GM18499 (cell line): Measurements from ENCODE around the gene LRRC56.

ENCODE experiments used
- ATAC-seq: cut with Tn5 transposase; IDR thresholded peaks from one replicate; pipeline ENCODE4 v1.9.1; 2021; ENCODE audit warnings: moderate number of reproducible peaks; ENCODE audit not compliant: insufficient read depth, unreplicated experiment

LRRC56 gene

GRCh38 chr11:537622-538430, 499 bp downstream of the LRRC56 start:
- ATAC-seq = no peak

- no peak for ATAC-seq
Measured at GRCh38 chr11:538431-539051, 1.2 kb downstream of the LRRC56 start.

- ATAC-seq = no peak
Measured at GRCh38 chr11:539971-540481, 2.7 kb downstream of the LRRC56 start.

DNA sequence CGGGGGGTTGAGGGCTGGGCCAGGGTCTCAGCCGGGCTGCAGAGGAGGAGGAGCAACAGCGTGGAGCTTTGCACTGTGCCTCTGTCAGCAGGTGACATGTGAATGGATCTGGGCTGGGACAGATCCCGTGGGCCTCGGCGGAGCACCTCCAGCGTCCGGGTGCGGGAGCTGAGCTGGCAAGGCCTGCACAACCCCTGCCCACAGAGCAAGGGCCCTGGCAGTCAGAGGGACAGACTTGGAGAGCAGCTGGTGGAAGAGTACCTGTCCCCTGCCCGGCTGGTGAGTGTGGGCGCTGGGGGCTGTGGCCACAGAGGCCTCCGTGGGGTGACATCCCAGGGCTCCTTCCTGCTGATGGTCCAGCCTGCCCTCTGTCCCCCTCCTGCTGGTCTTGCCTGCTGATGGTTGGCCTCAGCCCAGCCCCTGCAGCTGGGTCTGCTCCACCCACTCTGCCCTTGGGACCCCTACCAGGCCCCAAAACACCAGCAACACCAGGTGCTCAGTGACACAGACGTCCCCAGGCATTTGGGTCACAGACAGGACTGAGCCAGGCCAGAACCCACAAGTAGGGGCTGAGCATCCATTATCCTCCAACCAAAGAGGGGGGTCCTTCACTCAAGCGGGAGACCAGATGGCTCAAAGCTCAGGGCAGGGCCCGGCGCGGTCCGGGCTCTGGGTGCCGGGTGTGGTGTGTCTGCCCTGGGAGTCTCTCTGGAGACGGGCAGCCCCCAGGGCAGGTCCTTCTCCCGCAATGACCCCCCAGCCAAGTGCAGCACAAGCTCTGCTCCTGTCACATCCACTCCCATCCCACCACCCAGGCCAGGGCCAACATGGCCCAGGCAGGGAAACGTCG, 3.5 kb downstream of the LRRC56 start:
- no peak for ATAC-seq

DNA sequence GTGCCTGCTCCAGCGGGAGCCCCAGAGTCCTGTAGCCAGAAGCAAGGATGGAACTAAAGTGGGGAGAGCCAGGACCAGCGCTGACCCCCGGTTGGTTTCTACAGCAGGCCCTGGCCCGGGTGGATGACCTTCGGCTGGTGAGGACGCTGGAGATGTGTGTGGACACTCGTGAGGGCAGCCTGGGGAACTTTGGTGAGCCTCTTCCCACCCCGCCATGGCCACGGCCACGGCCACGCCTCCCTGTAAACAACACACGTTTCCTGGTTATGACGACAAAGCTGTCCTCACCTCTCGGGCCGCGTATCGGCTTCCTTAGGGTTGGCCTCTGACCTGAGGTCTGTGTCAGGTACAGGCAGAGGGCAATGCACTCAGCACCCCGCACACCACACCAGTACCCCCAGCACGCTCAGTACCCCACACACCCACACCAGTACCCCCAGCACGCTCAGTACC, 4.1 kb downstream of the LRRC56 start:
- no peak for ATAC-seq

DNA sequence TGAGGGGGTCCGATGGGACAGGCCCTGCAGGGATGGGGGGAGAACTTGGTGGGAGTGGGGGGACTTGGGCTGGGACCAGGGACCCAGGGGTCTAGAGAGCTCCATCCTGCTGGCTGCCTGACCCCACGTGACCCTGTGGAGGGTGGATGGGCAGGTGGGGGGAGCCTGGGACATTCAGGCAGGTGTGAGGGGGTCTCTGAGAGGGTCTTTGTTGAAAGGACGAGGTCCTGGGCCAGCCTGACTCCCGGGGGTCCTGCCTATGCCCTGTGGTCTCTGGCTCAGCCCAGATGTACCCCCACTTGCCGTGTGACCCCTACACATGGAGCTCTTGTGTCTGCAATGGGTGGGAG, 7.5 kb downstream of the LRRC56 start:
- ATAC-seq = no peak

DNA sequence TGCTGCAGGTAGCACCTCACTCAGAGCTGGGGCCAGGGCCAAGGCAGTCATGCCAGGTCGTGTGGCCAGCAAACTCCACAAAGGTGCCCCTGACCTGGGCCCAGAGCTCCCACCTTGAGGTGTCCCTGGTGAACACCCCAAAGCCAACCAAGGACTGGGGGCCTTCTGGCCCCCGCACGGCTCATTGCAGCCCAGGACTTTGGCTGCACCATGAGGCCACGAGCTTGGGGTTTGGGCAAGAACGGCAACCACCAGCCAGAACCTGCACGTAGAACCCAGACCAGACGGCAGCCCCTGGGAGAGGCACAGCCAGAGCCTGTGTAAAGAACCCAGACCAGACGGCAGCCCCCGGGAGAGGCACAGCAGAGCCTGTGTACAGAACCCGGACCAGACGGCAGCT, 7.8 kb downstream of the LRRC56 start:
- ATAC-seq = no peak

- ATAC-seq = no peak
Measured at GRCh38 chr11:548700-549603, 11.6 kb downstream of the LRRC56 start.

GRCh38 chr11:550021-550745, 12.9 kb downstream of the LRRC56 start:
- ATAC-seq = no peak

- no peak for ATAC-seq
Measured at GRCh38 chr11:550746-551085, 13.4 kb downstream of the LRRC56 start.

- no peak for ATAC-seq
Measured at GRCh38 chr11:551131-551530, 13.8 kb downstream of the LRRC56 start.

DNA sequence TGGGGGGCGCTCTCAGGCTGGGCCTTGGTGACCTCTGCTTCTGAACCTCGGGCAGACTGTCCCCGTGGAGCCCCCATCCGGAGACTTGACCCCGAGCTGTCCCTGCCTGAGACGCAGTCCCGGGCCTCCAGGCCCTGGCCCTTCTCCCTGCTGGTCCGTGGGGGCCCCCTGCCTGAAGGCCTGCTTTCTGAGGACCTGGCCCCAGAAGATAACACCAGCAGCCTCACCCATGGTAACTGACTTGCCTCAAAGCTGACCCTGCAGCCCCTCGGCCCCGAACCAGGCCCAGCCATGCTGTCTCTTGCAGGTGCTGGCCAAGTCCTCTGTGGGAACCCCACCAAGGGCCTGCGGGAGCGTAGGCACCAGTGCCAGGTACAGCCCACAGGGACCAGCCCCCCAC, 14.3 kb downstream of the LRRC56 start:
- ATAC-seq = no peak

DNA sequence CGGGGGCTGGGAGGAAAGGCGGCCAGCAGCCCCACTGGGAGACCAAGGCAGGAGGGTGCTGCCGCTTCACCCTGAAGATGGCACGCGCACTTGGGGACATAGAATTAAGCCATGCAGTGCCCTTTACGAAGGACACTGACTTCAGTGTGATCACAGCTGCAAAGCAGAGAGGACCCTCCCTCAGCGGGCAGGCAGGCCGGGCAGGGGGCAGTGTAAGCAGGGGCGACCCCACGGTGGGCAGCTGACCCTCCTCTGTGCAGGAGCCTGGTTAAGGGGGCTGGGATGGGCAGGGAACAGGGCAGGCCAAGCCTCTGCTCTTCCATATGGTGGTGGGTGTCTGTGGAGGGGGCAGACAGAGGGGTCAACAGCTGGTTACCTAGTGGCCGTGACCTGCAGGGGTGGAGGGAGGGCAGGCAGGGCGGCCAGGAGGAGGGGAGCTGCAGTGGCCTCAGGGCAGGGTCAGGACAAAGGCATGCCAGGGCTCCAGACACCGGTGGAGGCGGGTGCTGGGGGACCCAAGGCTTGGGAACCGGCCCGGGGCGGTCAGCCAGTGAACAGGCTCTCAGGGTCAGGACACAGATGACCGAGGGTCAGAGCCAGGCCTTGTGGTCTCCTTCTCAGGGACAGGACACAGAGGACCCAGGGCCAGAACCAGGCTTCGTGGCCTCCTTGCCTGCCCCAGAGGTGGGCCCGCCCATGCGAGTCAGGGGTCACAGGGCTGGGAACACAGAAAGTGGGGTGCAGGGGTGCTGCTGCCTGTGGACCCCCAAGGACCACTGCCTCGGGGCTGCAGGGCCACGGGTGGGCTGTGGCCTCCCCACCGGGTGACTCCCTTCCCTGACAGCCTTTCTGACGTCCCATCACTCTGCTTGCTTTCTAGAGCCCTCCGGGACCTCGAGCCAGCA, 16.0 kb downstream of the LRRC56 start:
- no peak for ATAC-seq

DNA sequence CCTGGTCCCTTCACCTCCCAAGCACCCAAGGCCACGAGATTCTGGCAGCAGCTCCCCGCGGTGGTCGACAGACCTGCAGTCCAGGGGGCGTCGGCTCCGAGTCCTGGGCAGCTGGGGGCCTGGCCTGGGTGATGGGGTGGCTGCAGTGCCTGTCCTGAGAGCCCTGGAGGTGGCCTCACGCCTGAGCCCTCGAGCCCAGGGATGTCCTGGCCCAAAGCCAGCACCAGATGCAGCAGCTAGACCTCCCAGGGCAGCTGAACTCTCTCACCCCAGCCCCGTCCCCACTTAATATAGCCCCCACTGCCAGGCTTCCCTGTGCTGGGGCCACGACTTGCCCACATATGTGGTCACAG, 16.6 kb downstream of the LRRC56 start:
- ATAC-seq = no peak

DNA sequence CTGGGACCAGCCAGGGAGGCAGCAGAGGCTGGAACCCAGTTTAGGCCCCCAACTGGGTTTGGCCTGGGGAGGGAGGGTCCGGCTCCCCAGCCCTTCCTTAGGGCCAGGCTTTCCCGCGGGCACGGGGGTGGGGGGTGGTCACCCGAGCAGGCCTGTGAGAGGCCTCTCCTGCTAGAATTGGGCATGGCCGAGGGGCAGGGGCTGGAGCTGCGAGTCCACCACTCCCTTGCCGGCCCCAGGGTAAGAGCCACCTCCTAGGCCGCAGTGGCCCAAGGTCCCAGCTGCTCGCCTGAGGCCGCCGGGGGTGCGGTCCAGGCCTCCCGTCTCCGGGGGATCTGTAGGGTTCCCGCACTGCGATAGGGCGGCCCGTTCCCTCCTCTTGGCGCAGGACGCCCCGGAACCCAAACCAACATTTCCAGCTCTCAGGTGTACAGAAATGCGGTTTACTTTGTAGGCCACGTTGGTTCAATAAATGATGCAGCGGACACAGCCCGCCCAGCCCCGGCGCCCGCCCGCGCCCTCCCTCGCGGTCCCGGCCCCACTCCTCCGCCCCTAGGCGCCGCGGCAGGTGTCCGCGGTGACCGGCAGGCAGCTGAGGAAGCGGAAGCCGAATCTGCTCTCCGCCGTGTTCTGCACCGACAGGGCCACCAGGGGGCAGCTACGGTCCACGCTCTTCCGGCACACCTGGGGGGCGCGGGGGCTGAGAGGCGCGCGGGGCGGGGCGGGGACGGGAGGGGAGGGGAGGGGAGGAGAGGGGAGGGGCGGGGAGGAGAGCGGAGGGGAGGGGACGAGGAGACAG, 17.3 kb downstream of the LRRC56 start:
- no peak for ATAC-seq

DNA sequence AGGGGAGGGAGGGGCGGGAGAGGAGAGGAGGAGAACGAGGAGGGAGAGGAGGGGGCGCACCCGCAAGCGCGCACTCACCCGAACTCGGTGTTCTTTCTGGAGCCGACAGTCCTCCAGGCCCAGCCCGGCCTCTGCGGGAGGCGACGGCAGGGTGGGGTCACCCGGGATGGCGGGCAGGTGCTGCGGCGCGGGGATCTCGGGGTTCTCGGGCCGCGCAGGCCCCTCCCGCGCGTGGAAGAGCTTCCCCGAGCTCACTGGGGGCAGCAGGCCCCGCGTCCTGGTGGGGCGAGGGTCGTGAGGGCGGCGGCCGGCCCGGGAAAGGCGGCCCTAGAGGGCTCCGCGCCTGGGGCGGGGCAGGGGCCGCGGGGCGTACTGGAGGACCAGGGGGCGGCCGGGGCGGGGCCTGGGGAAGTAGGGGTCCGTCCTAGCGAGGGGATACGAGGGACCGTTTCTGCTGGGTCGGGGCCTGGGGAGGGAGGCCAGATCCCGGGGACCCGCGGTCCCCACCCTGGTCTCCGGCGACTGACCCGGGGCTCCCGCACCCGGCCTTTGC, 18.0 kb downstream of the LRRC56 start:
- no peak for ATAC-seq
